Stimulated activated CD4-positive, alpha-beta T cell treated with anti-CD3 and anti-CD28 coated beads, Interleukin-15, amount 100 ng/mL, for 1 hour (primary cell): Measurements from ENCODE around the gene MCCC2.
"Not testable (repeated sequence)": the region's sequence is repeated elsewhere in the genome, so short reads cannot be mapped to it uniquely, and the experiment has no call there.

Source experiments
- DNase-seq, 2 donors: peaks; one replicate each; pipeline ENCODE4 v3.0.0-alpha.2; 2020; ENCODE audit warnings: low read depth in 1 of 2, low spot score in 1 of 2

MCCC2 gene

DNA sequence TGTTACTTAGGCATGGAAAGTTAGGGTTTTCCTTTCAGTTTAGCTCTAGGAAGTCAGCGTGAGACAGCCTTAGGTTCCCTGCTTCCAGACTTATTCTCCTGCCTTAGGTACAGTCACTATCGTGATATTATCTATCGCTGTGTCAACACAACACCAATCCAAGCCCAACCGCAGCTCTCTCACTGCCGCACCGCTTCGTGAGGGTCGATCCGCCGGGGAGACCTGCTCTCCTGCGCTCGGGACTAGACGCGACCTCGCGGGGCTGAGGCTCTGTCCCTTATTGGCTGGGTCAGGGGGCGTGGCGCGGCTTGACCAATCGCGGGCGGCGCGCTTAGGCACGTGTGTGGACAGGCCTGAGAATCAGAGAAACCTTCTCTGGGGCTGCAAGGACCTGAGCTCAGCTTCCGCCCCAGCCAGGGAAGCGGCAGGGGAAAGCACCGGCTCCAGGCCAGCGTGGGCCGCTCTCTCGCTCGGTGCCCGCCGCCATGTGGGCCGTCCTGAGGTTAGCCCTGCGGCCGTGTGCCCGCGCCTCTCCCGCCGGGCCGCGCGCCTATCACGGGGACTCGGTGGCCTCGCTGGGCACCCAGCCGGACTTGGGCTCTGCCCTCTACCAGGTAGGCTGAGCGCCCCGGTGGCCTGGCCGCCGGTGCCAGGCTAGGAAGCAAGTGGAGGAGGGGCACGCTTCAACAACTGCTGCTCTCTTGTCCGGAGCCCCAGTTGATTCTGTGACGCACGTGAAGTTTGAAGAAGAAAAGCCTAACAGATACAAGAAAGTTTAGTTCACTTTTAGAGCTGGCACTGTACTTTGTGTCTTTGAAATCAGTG is at the start of gene MCCC2:
TSS of gene MCCC2 (plus strand) at position 400 of the 825 bp plus-strand sequence. CDS start at position 486, 86 bp downstream.
- peak; percentile 89 to 93 for DNase-seq

DNA sequence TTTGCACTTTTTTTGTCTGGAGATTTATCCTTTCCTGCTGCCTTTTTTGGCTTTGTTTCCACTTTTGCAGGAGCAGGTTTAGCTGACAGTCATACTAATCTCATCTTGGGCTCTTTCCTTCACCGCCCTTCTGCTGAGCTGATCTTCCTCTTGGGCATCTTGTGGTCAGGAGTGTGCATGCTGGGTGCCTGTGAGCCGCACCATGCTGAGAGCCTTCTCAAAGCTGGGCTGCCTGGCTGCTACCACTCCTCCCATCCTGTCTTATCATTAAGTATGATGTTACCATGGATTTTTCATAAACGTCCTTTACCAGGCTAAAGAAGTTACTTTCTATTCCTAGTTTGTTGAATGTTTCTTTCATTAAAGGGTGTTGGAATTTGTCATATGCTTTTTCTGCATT is 49.5 kb upstream of the MCCC2 start:
- DNase-seq, result no peak

GRCh38 chr5:71550885-71551284 is 36.3 kb upstream of the MCCC2 start:
- not testable (repeated sequence) for DNase-seq

DNA sequence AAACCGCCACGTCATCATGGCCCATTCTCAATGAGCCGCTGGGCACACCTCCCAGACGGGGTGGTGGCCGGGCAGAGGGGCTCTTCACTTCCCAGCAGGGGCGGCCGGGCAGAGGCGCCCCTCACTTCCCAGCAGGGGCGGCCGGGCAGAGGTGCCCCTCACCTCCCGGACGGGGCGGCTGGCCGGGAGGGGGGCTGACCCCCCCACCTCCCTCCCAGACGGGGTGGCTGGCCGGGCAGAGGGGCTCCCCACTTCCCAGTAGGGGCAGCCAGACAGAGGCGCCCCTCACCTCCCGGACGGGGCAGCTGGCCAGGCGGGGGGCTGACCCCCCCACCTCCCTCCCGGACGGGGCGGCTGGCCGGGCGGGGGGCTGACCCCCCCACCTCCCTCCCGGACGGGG is 35.6 kb upstream of the MCCC2 start:
- not testable (repeated sequence) for DNase-seq

GRCh38 chr5:71552026-71552749 is 35.0 kb upstream of the MCCC2 start:
- not testable (repeated sequence) for DNase-seq

DNA sequence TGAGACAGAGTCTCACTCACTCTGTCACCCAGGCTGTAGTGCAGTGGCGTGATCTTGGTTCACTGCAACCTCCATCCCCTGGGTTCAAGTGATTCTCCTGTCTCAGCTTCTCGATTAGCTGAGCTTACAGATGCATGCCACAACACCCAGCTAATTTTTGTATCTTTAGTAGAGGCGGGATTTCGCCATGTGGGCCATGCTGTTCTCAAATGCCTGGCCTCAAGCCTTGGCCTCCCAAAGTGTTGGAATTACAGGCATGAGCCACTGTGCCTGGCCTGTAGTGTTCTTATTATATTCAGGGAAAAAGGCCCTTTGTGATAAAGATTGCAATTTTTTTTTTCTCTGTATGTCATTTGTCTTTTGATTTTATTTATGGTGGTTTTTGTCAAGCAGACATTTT is 24.0 kb upstream of the MCCC2 start:
- no peak for DNase-seq

DNA sequence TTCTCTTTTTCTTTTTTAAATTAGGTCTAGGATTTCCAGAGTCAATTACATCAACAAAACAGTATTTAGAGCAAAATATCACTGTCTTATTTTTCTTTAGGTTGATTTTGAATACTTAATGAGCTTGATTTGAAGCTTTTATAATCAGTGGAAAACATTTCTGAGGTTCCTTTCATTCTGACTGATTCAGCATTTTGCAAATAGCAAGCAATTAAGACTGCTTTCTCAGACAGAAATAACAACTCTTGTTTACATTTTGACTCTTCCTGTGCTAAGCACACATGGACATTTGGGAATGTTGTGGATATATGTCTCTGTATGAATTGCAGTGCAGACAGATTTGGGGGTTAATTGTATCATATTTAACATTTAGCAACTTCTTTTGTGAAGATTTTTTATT is 22.2 kb upstream of the MCCC2 start:
- no peak for DNase-seq

- DNase-seq, result no peak
These were observed 17.2 kb upstream of the MCCC2 start for GRCh38 chr5:71569748-71570509.

DNA sequence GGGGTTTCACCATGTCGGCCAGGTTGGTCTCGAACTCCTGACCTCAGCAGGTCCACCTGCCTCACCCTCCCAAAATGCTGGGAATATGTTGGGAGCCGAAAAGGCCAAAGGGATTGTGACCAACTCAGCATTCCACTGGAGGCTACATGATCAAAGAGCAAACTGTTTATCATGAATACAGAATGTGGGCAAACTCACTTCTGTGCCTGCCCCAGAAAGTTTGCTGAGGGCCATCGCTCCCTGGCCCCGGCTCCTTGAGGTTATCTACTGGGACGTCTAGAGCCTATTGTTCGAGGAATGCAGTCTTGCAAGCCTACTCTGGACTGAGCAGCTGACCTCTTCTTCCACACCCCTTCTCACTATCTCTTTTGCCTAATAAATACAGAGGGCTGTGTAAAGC is 15.3 kb upstream of the MCCC2 start:
- DNase-seq, result not testable (repeated sequence)

DNA sequence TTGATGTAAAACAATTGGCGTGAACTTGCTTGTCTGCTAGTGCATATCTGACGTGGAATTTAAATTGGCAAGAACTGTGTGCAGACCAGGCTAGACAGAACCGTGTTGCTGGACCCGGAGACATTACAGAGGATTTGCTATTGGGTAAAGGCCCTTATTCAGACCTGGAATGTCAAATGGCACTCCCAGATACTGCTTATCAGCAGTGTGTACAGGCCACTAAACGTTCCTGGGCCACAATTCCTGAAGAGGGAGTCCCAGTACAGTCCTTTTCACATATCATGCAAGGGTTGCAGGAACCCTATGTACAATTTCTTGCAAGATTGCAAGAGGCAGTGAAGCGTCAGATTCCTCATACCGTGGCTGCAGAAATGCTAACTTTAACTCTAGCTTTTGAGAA is 13.5 kb upstream of the MCCC2 start:
- DNase-seq, result no peak

GRCh38 chr5:71575588-71575987 is 11.6 kb upstream of the MCCC2 start:
- DNase-seq, result not testable (repeated sequence)

DNA sequence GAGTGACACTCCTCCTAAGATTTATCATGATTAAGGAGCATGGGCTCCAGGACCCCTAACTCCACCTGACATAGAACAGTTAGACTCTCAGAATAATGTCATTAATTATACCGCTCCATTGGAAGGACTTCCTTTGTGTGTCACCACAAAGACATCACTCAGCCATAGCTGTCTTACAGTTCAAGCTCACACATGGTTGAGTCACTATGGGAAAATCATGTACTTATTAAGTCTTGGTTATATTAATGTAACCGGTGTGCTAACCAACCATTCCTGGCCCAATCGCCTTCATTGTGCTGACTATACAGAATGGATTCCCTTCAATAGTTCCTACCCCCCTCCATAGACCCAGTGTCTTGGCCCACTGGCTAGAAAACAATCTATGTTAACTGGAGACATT is 10.9 kb upstream of the MCCC2 start:
- DNase-seq, result no peak

DNA sequence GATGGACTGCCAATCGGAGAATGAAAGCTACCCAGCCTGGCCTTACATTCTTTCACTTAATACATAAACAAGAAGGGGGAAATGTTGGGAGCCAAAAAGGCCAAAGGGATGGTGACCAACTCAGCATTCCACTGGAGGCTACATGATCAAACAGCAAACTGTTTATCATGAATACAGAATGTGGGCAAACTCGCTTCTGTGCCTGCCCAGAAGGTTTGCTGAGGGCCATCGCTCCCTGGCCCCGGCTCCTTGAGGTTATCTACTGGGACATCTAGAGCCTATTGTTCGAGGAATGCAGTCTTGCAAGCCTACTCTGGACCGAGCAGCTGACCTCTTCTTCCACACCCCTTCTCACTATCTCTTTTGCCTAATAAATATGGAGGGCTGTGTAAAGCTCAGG is 9.3 kb upstream of the MCCC2 start:
- not testable (repeated sequence) for DNase-seq

DNA sequence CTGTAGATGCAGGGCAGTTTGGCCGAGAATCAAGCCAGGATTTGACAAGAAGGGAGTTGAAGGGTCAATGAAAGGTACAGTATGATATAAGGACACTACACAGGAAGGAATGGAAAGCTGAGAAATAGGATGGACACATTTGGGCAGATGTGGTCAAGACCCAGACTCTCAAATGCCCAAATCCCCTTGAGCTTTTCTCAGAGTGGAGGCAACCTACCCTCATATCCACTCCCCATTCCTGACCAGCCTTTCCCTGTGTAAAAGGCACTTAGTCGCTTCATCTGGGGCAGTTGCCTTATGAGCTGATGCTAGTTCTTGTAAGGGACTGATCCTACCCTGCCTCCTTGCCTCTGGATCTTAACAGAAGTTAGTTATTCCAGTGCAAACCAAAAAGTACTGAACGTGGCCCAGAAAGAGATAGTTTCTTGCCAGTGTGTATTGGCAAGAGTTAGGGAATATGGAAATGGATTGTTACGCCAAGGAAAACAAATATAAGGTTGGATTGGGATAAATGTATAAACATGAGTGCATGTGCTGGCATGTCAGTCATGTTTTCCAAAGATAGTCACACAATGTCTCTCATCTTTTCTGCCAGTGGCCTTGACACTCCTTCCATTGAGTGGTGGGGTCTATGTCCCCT is 4.1 kb upstream of the MCCC2 start:
- DNase-seq, result no peak

DNA sequence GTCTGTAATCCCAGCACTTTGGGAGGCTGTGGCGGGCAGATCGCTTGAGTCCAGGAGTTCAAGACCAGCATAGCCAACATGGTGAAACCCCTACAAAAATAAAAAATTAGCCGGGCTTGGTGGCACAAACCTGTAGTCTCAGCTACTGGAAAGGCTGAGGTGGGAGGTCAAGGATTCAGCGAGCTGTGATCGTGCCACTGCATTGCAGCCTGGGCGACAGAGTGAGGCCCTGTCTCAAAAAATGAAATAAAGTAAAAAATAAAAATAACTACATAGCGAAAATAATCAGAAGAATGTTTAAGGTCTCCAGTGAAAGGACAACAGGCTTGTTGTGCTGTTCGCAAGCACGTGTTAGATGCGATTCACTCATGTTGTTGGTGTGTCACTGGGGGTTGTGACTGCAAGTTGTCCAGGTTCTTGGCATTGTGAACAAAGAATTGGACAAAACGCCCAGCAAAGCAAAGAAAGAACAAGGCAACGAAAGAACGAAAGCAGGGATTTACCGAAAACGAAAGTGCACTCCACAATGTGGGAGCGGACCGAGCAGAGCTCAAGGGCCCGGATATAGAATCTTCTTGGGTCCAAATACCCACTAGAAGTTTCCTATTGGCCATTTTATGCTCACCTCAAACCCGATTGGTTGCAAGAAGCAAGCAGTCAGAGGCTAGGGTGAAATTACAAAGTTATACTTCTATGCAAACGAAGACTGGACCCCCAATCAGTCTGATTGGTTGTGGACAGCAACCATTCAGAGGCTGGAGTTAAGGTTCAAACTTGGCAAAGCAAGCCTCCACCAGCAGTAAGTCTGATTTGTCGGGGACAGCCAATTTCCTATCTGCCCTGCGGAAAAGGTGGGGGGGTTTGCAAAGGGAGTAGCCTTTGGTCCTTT is 844 bp upstream of the MCCC2 start:
- DNase-seq, result no peak

GRCh38 chr5:71587766-71588532 is 809 bp downstream of the MCCC2 start:
- DNase-seq, result no peak

- DNase-seq, result no peak
These were observed 1.4 kb downstream of the MCCC2 start for GRCh38 chr5:71588533-71588885.

GRCh38 chr5:71589903-71590302 is 2.8 kb downstream of the MCCC2 start:
- DNase-seq, result no peak

GRCh38 chr5:71591100-71591499 is 4.0 kb downstream of the MCCC2 start:
- DNase-seq, result no peak

DNA sequence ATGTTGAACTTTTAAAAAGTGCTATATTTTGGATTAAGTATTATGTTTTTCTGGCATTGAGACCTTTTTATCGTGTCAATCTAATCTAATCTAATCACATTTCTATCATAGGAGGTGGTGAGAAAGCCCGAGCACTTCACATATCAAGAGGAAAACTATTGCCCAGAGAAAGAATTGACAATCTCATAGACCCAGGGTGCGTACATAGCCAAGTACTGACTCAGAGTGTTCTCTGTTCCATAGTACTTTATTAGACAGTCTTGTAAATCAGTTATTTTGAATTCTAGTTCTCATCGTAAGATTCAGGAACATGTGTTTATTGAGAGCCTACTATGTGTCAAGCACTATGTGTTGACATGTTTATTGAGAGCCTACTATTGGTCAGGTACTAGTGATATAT is 9.0 kb downstream of the MCCC2 start:
- DNase-seq, result no peak
